HepG2 (cell line): ENCODE results near the gene NENF. TPM values are rescaled to one million over a fixed set of nuclear protein-coding genes. Genes with fewer than 3 reads are reported as not detected.

ENCODE experiments used
- ATAC-seq: fragments of 200-7000 bp; cut with Tn5 transposase; 3 replicates; pipeline ENCODE4 v1.9.1; 2020; ENCODE audit warnings: mild to moderate bottlenecking, moderate library complexity
- BruUV-seq: library from RNA; stranded (reverse); fragments of 400-500 nt; replicated peaks from 2 replicates; lab custom pipeline; 2021; lab: Mats Ljungman, UMichigan
- CTCF ChIA-PET: fragments of 300-600 bp; formaldehyde crosslinking; extraction: SDS; loops from one replicate; lab custom pipeline; 2021; ENCODE audit warnings: low total read pairs, inconsistent platforms, low intra/inter-chr PET ratio; lab: Yijun Ruan, JAX
- POLR2A ChIA-PET: fragments of 350-600 bp; sonication (Branson Sonifier 250); formaldehyde crosslinking; loops from one replicate; lab custom pipeline; 2020; ENCODE audit warnings: antibody characterized with exemption, inconsistent platforms; lab: Yijun Ruan, JAX
- DNase-seq: peaks from one replicate; pipeline ENCODE4 v3.0.0-alpha.2; 2015; ENCODE audit warnings: low spot score
- FAIRE-seq: peaks from 3 replicates; lab custom pipeline; 2011; peaks lifted over from hg19 to GRCh38; lab: Jason Lieb, UNC
- H2AFZ ChIP-seq: one replicate; pipeline ENCODE4 v1.6.1; 2011; ENCODE audit warnings: low read length, inconsistent platforms
- H3K27ac ChIP-seq: fragments of 300-600 bp; 3 replicates; pipeline ENCODE4 v1.8.0; 2011; ENCODE audit warnings: mixed run types, mild to moderate bottlenecking, mixed read lengths, low read length, inconsistent platforms; ENCODE audit not compliant: insufficient read depth; ENCODE audit errors: extremely low read length
- H3K27me3 ChIP-seq, 2 experiments: fragments of 200-600 bp in 1 of 2; 2 replicates in 1 of 2; 3 replicates in 1 of 2; pipeline versions ENCODE4 v1.6.0 to v1.8.0; 2011; ENCODE audit warnings: low read length in 2 of 2, mild to moderate bottlenecking in 2 of 2, moderate library complexity in 2 of 2, inconsistent platforms in 1 of 2; ENCODE audit not compliant: insufficient read depth in 2 of 2, control insufficient read depth in 1 of 2
- H3K36me3 ChIP-seq, 2 experiments: fragments of 200-600 bp in 1 of 2; replicated peaks in 1 of 2; 2 replicates in 1 of 2; 3 replicates in 1 of 2; pipeline versions ENCODE4 v1.5.1 to v1.8.0; 2011; ENCODE audit warnings: low read length in 2 of 2, inconsistent platforms in 1 of 2; ENCODE audit not compliant: insufficient read depth in 2 of 2, control insufficient read depth in 1 of 2
- H3K4me1 ChIP-seq: 2 replicates; pipeline ENCODE4 v1.5.1; 2012; ENCODE audit warnings: low read length, inconsistent platforms; ENCODE audit not compliant: insufficient read depth
- H3K4me2 ChIP-seq: 2 replicates; pipeline ENCODE4 v1.6.0; 2011; ENCODE audit warnings: low read depth, low read length, inconsistent platforms
- H3K4me3 ChIP-seq, 3 experiments: fragments of 200-600 bp in 1 of 3; sonication (generic), shearing (Covaris generic) in 1 of 3; replicated peaks in 1 of 3; 2 replicates each; pipeline ENCODE4 v1.5.1; 2011 to 2016; ENCODE audit warnings: low read length in 3 of 3, inconsistent platforms in 2 of 3, low read depth in 2 of 3, mild to moderate bottlenecking in 2 of 3, control low read depth in 1 of 3, mixed read lengths in 1 of 3; ENCODE audit not compliant: insufficient read depth in 1 of 3
- H3K79me2 ChIP-seq: one replicate; pipeline ENCODE4 v1.6.1; 2011; ENCODE audit warnings: low read length, inconsistent platforms; ENCODE audit not compliant: insufficient read depth
- H3K9ac ChIP-seq: 2 replicates; pipeline ENCODE4 v1.6.0; 2011; ENCODE audit warnings: mild to moderate bottlenecking, low read depth, low read length, inconsistent platforms; ENCODE audit not compliant: insufficient read depth
- H3K9me3 ChIP-seq: 2 replicates; pipeline ENCODE4 v1.5.1; 2012; ENCODE audit warnings: mild to moderate bottlenecking, low read length
- H4K20me1 ChIP-seq: 2 replicates; pipeline ENCODE4 v1.6.0; 2011; ENCODE audit warnings: inconsistent platforms, mild to moderate bottlenecking, low read length, moderate library complexity; ENCODE audit not compliant: insufficient read depth
- MEIS2 ChIP-seq: sonication (generic); formaldehyde crosslinking; IDR thresholded peaks from 2 replicates; pipeline ENCODE4 v1.9.0; 2021; ENCODE audit warnings: mild to moderate bottlenecking, missing genetic modification reagents
- MXD1 ChIP-seq: sonication (generic); formaldehyde crosslinking; IDR thresholded peaks from 2 replicates; pipeline ENCODE4 v1.4.0; 2020; ENCODE audit warnings: mild to moderate bottlenecking, missing genetic modification reagents
- ONECUT2 ChIP-seq: sonication (generic); formaldehyde crosslinking; IDR thresholded peaks from 2 replicates; pipeline ENCODE4 v1.4.0; 2020; ENCODE audit warnings: missing genetic modification reagents
- RCOR2 ChIP-seq: IDR thresholded peaks from 2 replicates; pipeline ENCODE4 v1.6.1; 2016; ENCODE audit warnings: missing biosample characterization, missing genetic modification reagents
- SALL2 ChIP-seq: sonication (generic); formaldehyde crosslinking; IDR thresholded peaks from 2 replicates; pipeline ENCODE4 v1.8.1; 2023; ENCODE audit warnings: mild to moderate bottlenecking, missing genetic modification reagents, inconsistent platforms
- ZBTB3 ChIP-seq: sonication (generic); formaldehyde crosslinking; IDR thresholded peaks from 2 replicates; pipeline ENCODE4 v1.4.0; 2020; ENCODE audit warnings: low read depth, mild to moderate bottlenecking, moderate library complexity, missing genetic modification reagents, borderline replicate concordance
- ZC3H13 ChIP-seq: sonication (generic); formaldehyde crosslinking; IDR thresholded peaks from 2 replicates; pipeline ENCODE4 v1.8.1; 2023; ENCODE audit warnings: mild to moderate bottlenecking, missing genetic modification reagents, moderate library complexity
- ZNF121 ChIP-seq: sonication (generic); formaldehyde crosslinking; IDR thresholded peaks from 2 replicates; pipeline ENCODE4 v1.5.0; 2020; ENCODE audit warnings: mild to moderate bottlenecking, missing genetic modification reagents
- ZNF20 ChIP-seq: sonication (generic); formaldehyde crosslinking; IDR thresholded peaks from 2 replicates; pipeline ENCODE4 v1.4.0; 2020; ENCODE audit warnings: mild to moderate bottlenecking, moderate library complexity, missing genetic modification reagents
- ZNF503 ChIP-seq: sonication (generic); formaldehyde crosslinking; IDR thresholded peaks from 2 replicates; pipeline ENCODE4 v1.4.0; 2020; ENCODE audit warnings: missing genetic modification reagents
- ZNF550 ChIP-seq: sonication (generic); formaldehyde crosslinking; IDR thresholded peaks from 2 replicates; pipeline ENCODE4 v1.4.0; 2020; ENCODE audit warnings: mild to moderate bottlenecking, missing genetic modification reagents, borderline replicate concordance
- ZNF878 ChIP-seq: sonication (generic); formaldehyde crosslinking; IDR thresholded peaks from 2 replicates; pipeline ENCODE4 v1.8.1; 2023; ENCODE audit warnings: mild to moderate bottlenecking, missing genetic modification reagents, moderate library complexity
- WGBS: methylation state at CpG from one replicate; pipeline ENCODE4 v1.1.6; 2017; ENCODE audit warnings: low lambda C conversion rate; 5-methylcytosine and 5-hydroxymethylcytosine counted together
- in situ Hi-C: cut with HindIII; loops from 2 replicates; pipeline ENCODE4 v1.10.0; 2017; ENCODE audit warnings: low pct_unique_long_range_greater_than_20kb; ENCODE audit not compliant: extremely low pct_ligation_motif_present
- intact Hi-C: fragments of 100-400 bp; cut with micrococcal nuclease; formaldehyde crosslinking; loops from one replicate; pipeline ENCODE4 v1.10.0; 2022; ENCODE audit not compliant: unreplicated experiment
- polyA plus RNA-seq, 8 experiments: library from polyadenylated mRNA; depleted of rRNA in 3 of 8; stranded (reverse) in 7 of 8; unstranded in 1 of 8; fragments of >200 nt; fragmentation: Illumina TruSeq in 4 of 8; extraction: Trizol in 4 of 8; gene quantifications; 2 replicates each; pipeline versions ENCODE4 v1.2.1 to v1.2.3, GENCODE V29; 2011 to 2016; ENCODE audit warnings: low read depth in 4 of 8, missing spikeins in 1 of 8, mixed read lengths in 1 of 8; ENCODE audit not compliant: insufficient read depth in 1 of 8
- total RNA-seq, 5 experiments: library from RNA; depleted of rRNA; stranded (reverse); fragments of >200 nt; fragmentation: Illumina TruSeq; extraction: Trizol; gene quantifications; 2 replicates each; pipeline ENCODE4 v1.2.3, GENCODE V29; 2016; ENCODE audit warnings: low read depth in 1 of 5

Gene NENF
- total and polyA plus RNA-seq, 2 of the 13 experiments (the other 11 are each of a cell fraction or from before 2014, with no cell fraction given), result 31.7 to 40.4 TPM

GRCh38 chr1:212430416-212430815, 2.3 kb upstream of the NENF start:
- Histone ChIP-seq H3K9ac (no peak overlapping the region), H3K27me3 (peaks cover 0 to 7% of the 10 kb centered on the region in 2 experiments; a peak in 2 of 5 replicates), H3K9me3 (no peaks in the 10 kb centered on the region), H3K4me3 (no peak overlapping the region), H2AFZ (no peak overlapping the region), H3K79me2 (no peaks in the 10 kb centered on the region), H3K36me3 (no peaks in the 10 kb centered on the region), H3K4me2 (no peak overlapping the region), H3K27ac (no peak overlapping the region), H3K4me1 (peaks cover 39% of the 10 kb centered on the region), H4K20me1 (no peaks in the 10 kb centered on the region)
- no peak for FAIRE-seq
- ChIA-PET CTCF (no interaction called here), POLR2A (no interaction called here)
- in situ Hi-C loops, result no loop called here
- DNase-seq, result no peak
- intact Hi-C loops, result no loop called here
- no TSS peak for BruUV-seq
- WGBS, result 13% methylated on average over 2 of the region's 2 CpGs
- TF ChIP-seq ZC3H13 (CRISPR knock-in tag) (no peak), MXD1 (CRISPR knock-in tag) (no peak), SALL2 (no peak)
- ATAC-seq, result no peak

- Histone ChIP-seq H3K4me2 (no peak overlapping the region), H3K27ac (no peak overlapping the region), H2AFZ (no peak overlapping the region), H3K9me3 (no peaks in the 10 kb centered on the region), H3K79me2 (no peaks in the 10 kb centered on the region), H4K20me1 (no peaks in the 10 kb centered on the region), H3K4me3 (no peak overlapping the region), H3K9ac (no peak overlapping the region), H3K27me3 (peaks cover 0 to 7% of the 10 kb centered on the region in 2 experiments; a peak in 2 of 5 replicates), H3K36me3 (no peaks in the 10 kb centered on the region), H3K4me1 (peaks cover 39% of the 10 kb centered on the region)
- WGBS, result 34% methylated on average over 3 of the region's 3 CpGs
- FAIRE-seq (no peak), ATAC-seq (no peak), DNase-seq (no peak)
- in situ Hi-C loops, result no loop called here
- TF ChIP-seq MEIS2 (CRISPR knock-in tag) (no peak), ONECUT2 (CRISPR knock-in tag) (no peak), ZNF121 (CRISPR knock-in tag) (no peak), ZBTB3 (no peak), RCOR2 (CRISPR knock-in tag) (no peak), ZNF878 (no peak), ZNF503 (CRISPR knock-in tag) (no peak), ZNF550 (CRISPR knock-in tag) (no peak), ZNF20 (CRISPR knock-in tag) (no peak)
- ChIA-PET CTCF (no interaction called here), POLR2A (no interaction called here)
- intact Hi-C loops, result no loop called here
- no TSS peak for BruUV-seq
These were observed 1.7 kb upstream of the NENF start for GRCh38 chr1:212430955-212431394.
